Endodermal cell (in vitro differentiated cells): ENCODE results near the gene EPHA1. TPM values are rescaled to one million over a fixed set of nuclear protein-coding genes. Genes with fewer than 3 reads are reported as not detected.

Source experiments
- DNase-seq: peaks from one replicate; pipeline ENCODE4 v3.0.0-alpha.2; 2017
- H3K27ac ChIP-seq: 2 replicates; pipeline ENCODE4 v1.5.1; 2013; ENCODE audit warnings: mild to moderate bottlenecking, low read depth, low read length, moderate library complexity
- H3K27me3 ChIP-seq: 2 replicates; pipeline ENCODE4 v1.6.1; 2013; ENCODE audit warnings: mild to moderate bottlenecking, low read length, moderate library complexity; ENCODE audit not compliant: insufficient read depth, control insufficient read depth, poor library complexity, severe bottlenecking
- H3K36me3 ChIP-seq: 2 replicates; pipeline ENCODE4 v1.7.0; 2013; ENCODE audit warnings: mild to moderate bottlenecking, low read length, moderate library complexity; ENCODE audit not compliant: control insufficient read depth, insufficient read depth
- H3K4me1 ChIP-seq: one replicate; pipeline ENCODE4 v1.7.0; 2013; ENCODE audit warnings: low read length; ENCODE audit not compliant: control insufficient read depth, insufficient read depth
- H3K4me3 ChIP-seq: 2 replicates; pipeline ENCODE4 v1.5.1; 2013; ENCODE audit warnings: mild to moderate bottlenecking, low read length, moderate library complexity
- H3K9ac ChIP-seq: 2 replicates; pipeline ENCODE4 v1.6.1; 2013; ENCODE audit warnings: mild to moderate bottlenecking, low read length, moderate library complexity; ENCODE audit not compliant: poor library complexity, severe bottlenecking; ENCODE audit errors: extremely low read depth
- H3K9me3 ChIP-seq: 2 replicates; pipeline ENCODE4 v1.6.1; 2013; ENCODE audit warnings: mild to moderate bottlenecking, low read length, moderate library complexity; ENCODE audit not compliant: control insufficient read depth
- H3K27ac Mint-ChIP-seq: 2 replicates; pipeline ENCODE4 v1.8.0; 2020; ENCODE audit warnings: mixed read lengths
- H3K27me3 Mint-ChIP-seq: 2 replicates; pipeline ENCODE4 v1.8.0; 2021; ENCODE audit warnings: mild to moderate bottlenecking, mixed read lengths; ENCODE audit not compliant: insufficient read depth
- H3K36me3 Mint-ChIP-seq: 2 replicates; pipeline ENCODE4 v1.8.0; 2020; ENCODE audit warnings: low read depth, mixed read lengths
- H3K4me1 Mint-ChIP-seq: 2 replicates; pipeline ENCODE4 v1.8.0; 2020; ENCODE audit warnings: mixed read lengths
- H3K4me3 Mint-ChIP-seq: 2 replicates; pipeline ENCODE4 v1.8.0; 2020; ENCODE audit warnings: mild to moderate bottlenecking, moderate library complexity, mixed read lengths
- H3K9me3 Mint-ChIP-seq: 2 replicates; pipeline ENCODE4 v1.8.0; 2020; ENCODE audit warnings: mild to moderate bottlenecking, mixed read lengths
- WGBS, 2 experiments: methylation state at CpG; one replicate each; pipeline versions ENCODE4 v1.1.5 to v1.1.7; 2013; ENCODE audit warnings: missing lambda C conversion rate in 2 of 2, mixed read lengths in 1 of 2; ENCODE audit not compliant: insufficient coverage in 1 of 2, insufficient read length in 1 of 2; 5-methylcytosine and 5-hydroxymethylcytosine counted together
- total RNA-seq, 2 donors: library from RNA; stranded (reverse); fragmentation: NEBNext Ultra II Directional in 1 of 2; extraction: Animal tissue kit (Norgen Biotek cat#: 25700) in 1 of 2; gene quantifications; 2 replicates in 1 of 2; 3 replicates in 1 of 2; pipeline ENCODE4 v1.2.1, GENCODE V29; 2021
- TF ChIP-seq, protein P1 (sequence below): fragments of 200-600 bp; sonication (generic); conservative IDR thresholded peaks from 2 replicates; pipeline ENCODE4 v1.5.0; 2021; ENCODE audit warnings: antibody characterized with exemption, mild to moderate bottlenecking

Gene EPHA1
- total RNA-seq, 2 donors from 2014 or later, result 70.0 to 103 TPM

GRCh38 chr7:143411976-143412708, 3.5 kb upstream of the EPHA1 start:
- DNase-seq, result no peak
- H3K4me3 Mint-ChIP-seq, result no peak overlapping the region
- H3K4me3 ChIP-seq, result no peak overlapping the region
- H3K9me3 ChIP-seq, result no peaks in the 10 kb centered on the region
- H3K27me3 Mint-ChIP-seq, result no peaks in the 10 kb centered on the region
- TF ChIP-seq, protein P1, sequence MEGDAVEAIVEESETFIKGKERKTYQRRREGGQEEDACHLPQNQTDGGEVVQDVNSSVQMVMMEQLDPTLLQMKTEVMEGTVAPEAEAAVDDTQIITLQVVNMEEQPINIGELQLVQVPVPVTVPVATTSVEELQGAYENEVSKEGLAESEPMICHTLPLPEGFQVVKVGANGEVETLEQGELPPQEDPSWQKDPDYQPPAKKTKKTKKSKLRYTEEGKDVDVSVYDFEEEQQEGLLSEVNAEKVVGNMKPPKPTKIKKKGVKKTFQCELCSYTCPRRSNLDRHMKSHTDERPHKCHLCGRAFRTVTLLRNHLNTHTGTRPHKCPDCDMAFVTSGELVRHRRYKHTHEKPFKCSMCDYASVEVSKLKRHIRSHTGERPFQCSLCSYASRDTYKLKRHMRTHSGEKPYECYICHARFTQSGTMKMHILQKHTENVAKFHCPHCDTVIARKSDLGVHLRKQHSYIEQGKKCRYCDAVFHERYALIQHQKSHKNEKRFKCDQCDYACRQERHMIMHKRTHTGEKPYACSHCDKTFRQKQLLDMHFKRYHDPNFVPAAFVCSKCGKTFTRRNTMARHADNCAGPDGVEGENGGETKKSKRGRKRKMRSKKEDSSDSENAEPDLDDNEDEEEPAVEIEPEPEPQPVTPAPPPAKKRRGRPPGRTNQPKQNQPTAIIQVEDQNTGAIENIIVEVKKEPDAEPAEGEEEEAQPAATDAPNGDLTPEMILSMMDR, result peak; percentile 45
- no peaks in the 10 kb centered on the region for H3K27me3 ChIP-seq
- H3K27ac ChIP-seq, result no peak overlapping the region
- peak overlapping the region; percentile 15 for H3K27ac Mint-ChIP-seq
- H3K9ac ChIP-seq, result no peak overlapping the region
- H3K9me3 Mint-ChIP-seq, result no peaks in the 10 kb centered on the region
- H3K4me1 Mint-ChIP-seq, result peaks cover 46% of the 10 kb centered on the region
- 86 to 100% methylated on average over 3 to 5 of the region's 5 CpGs for WGBS, 2 experiments
- no peaks in the 10 kb centered on the region for H3K36me3 ChIP-seq
- H3K36me3 Mint-ChIP-seq, result no peaks in the 10 kb centered on the region
- no peaks in the 10 kb centered on the region for H3K4me1 ChIP-seq

DNA sequence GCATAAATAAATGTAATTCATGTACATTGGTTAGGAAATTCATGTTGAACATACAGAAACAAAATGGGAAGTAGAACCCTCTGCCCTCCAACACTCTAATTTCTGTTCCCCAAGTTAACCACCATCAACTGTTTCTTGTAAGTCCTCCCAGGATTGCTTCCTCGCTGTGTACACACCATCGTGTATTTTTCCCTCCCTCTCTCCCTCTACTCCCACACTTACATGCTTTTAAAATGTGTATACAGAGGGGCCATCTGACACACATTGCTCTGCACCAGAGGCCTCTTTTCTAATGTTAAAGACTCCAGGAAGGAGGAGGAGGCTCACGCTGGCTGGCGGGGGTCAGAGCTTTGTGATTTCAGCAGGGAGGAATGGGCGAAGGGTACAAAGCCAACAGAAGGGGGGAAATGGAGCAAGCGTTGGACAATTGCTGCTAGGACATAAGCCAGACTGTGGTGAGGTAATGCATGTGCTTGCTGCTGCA, 1.9 kb upstream of the EPHA1 start:
- Histone ChIP-seq H3K27ac (no peak overlapping the region), H3K36me3 (no peaks in the 10 kb centered on the region), H3K9me3 (no peaks in the 10 kb centered on the region), H3K9ac (no peak overlapping the region), H3K4me3 (no peak overlapping the region), H3K27me3 (no peaks in the 10 kb centered on the region), H3K4me1 (peaks cover 13% of the 10 kb centered on the region)
- Mint-ChIP-seq H3K27me3 (no peaks in the 10 kb centered on the region), H3K9me3 (no peaks in the 10 kb centered on the region), H3K36me3 (no peaks in the 10 kb centered on the region), H3K4me1 (peaks cover 59% of the 10 kb centered on the region), H3K4me3 (peak overlapping the region; percentile 32), H3K27ac (peak overlapping the region; percentile 71)
- 31 to 42% methylated on average over 3 to 6 of the region's 6 CpGs for WGBS, 2 experiments
- TF ChIP-seq, protein P1, result no peak
- peak; percentile 85 for DNase-seq

- TF ChIP-seq, protein P1, result no peak
- no peaks in the 10 kb centered on the region for H3K9me3 ChIP-seq
- H3K4me3 ChIP-seq, result peak overlapping the region; percentile 88
- no peak overlapping the region for H3K27ac ChIP-seq
- no peaks in the 10 kb centered on the region for H3K36me3 ChIP-seq
- Mint-ChIP-seq H3K27me3 (no peaks in the 10 kb centered on the region), H3K36me3 (peaks cover 19% of the 10 kb centered on the region), H3K4me3 (peak overlapping the region; percentile 88), H3K4me1 (peaks cover 61% of the 10 kb centered on the region), H3K9me3 (no peaks in the 10 kb centered on the region), H3K27ac (peak overlapping the region; percentile 81)
- H3K9ac ChIP-seq, result peak overlapping the region; percentile 22
- 3 to 4% methylated on average over 7 to 20 of the region's 20 CpGs for WGBS, 2 experiments
- peaks cover 15% of the 10 kb centered on the region for H3K4me1 ChIP-seq
- DNase-seq, result no peak
- no peaks in the 10 kb centered on the region for H3K27me3 ChIP-seq
Observed at GRCh38 chr7:143408252-143408685, 387 bp downstream of the EPHA1 start.
